CD4-positive, alpha-beta memory T cell (primary cell): ENCODE data around the gene SMURF1. TPM values are rescaled to one million over a fixed set of nuclear protein-coding genes. Genes with fewer than 3 reads are reported as not detected.

Source experiments
- CTCF ChIA-PET: fragments of 350-600 bp; sonication (Branson Sonifier 250); formaldehyde crosslinking; loops from one replicate; lab custom pipeline; 2021; ENCODE audit warnings: inconsistent platforms; ENCODE audit not compliant: partially characterized antibody; lab: Charles Lee
- POLR2A ChIA-PET: fragments of 350-600 bp; sonication (Branson Sonifier 250); formaldehyde crosslinking; loops from one replicate; lab custom pipeline; 2021; ENCODE audit not compliant: partially characterized antibody; lab: Charles Lee
- DNase-seq, 5 donors: peaks; one replicate each; pipeline versions ENCODE4 v3.0.0 to v3.0.0-alpha.2; 2020 to 2022; ENCODE audit warnings: mixed read lengths in 1 of 5
- H3K27ac ChIP-seq: one replicate; pipeline ENCODE4 v1.7.0; 2013; ENCODE audit warnings: low read depth, low read length
- H3K27me3 ChIP-seq: 2 replicates; pipeline ENCODE4 v1.7.0; 2013; ENCODE audit warnings: mild to moderate bottlenecking, low read length, moderate library complexity; ENCODE audit not compliant: insufficient read depth
- H3K36me3 ChIP-seq: 2 replicates; pipeline ENCODE4 v1.7.0; 2013; ENCODE audit warnings: mild to moderate bottlenecking, low read length, moderate library complexity; ENCODE audit not compliant: insufficient read depth
- H3K4me1 ChIP-seq: 2 replicates; pipeline ENCODE4 v1.7.0; 2013; ENCODE audit warnings: mild to moderate bottlenecking, low read length, moderate library complexity; ENCODE audit not compliant: insufficient read depth
- H3K4me3 ChIP-seq, 2 donors: one replicate each; pipeline ENCODE4 v1.7.0; 2013; ENCODE audit warnings: low read length in 2 of 2, mild to moderate bottlenecking in 1 of 2
- H3K9me3 ChIP-seq, 2 donors: one replicate each; pipeline ENCODE4 v1.7.0; 2013; ENCODE audit warnings: low read length in 2 of 2, control low read depth in 1 of 2; ENCODE audit not compliant: control insufficient read depth in 1 of 2
- H3K27ac Mint-ChIP-seq, 7 donors: one replicate each; pipeline ENCODE4 v1.8.0; 2020 to 2021; ENCODE audit warnings: mixed read lengths in 7 of 7, mild to moderate bottlenecking in 6 of 7, inconsistent platforms in 3 of 7, moderate library complexity in 3 of 7
- H3K27me3 Mint-ChIP-seq, 2 donors: one replicate each; pipeline ENCODE4 v1.8.0; 2020 to 2021; ENCODE audit warnings: mixed read lengths in 2 of 2
- H3K36me3 Mint-ChIP-seq, 2 donors: one replicate each; pipeline ENCODE4 v1.8.0; 2020 to 2021; ENCODE audit warnings: mixed read lengths in 2 of 2, inconsistent platforms in 1 of 2, mild to moderate bottlenecking in 1 of 2
- H3K4me1 Mint-ChIP-seq, 4 donors: one replicate each; pipeline ENCODE4 v1.8.0; 2020 to 2021; ENCODE audit warnings: mixed read lengths in 4 of 4, mild to moderate bottlenecking in 1 of 4
- H3K4me3 Mint-ChIP-seq, 8 donors: one replicate each; pipeline ENCODE4 v1.8.0; 2020 to 2021; ENCODE audit warnings: mixed read lengths in 8 of 8, mild to moderate bottlenecking in 7 of 8, moderate library complexity in 6 of 8, inconsistent platforms in 3 of 8
- H3K9me3 Mint-ChIP-seq, 8 donors: one replicate each; pipeline ENCODE4 v1.8.0; 2020 to 2021; ENCODE audit warnings: mixed read lengths in 8 of 8, mild to moderate bottlenecking in 5 of 8, inconsistent platforms in 3 of 8, moderate library complexity in 1 of 8
- intact Hi-C: fragments of 100-400 bp; cut with micrococcal nuclease; formaldehyde crosslinking; loops from one replicate; pipeline ENCODE4 v1.15.1; 2023
- polyA plus RNA-seq, 2 donors: library from polyadenylated mRNA; unstranded; fragments of 300-500 nt; fragmentation: Illumina TruSeq; gene quantifications; one replicate each; pipeline ENCODE4 v1.2.3, GENCODE V29; 2021
- total RNA-seq, 2 experiments: library from RNA; stranded (reverse); gene quantifications; one replicate each; pipeline ENCODE4 v1.2.3, GENCODE V29; 2021

Gene SMURF1
- total and polyA plus RNA-seq, 4 experiments from 2014 or later = 0.88 to 23.2 (median 12.9) TPM

GRCh38 chr7:99112097-99112496 is 31.8 kb downstream of the SMURF1 start:
- Histone ChIP-seq H3K36me3 (no peaks in the 10 kb centered on the region), H3K4me3 (no peak overlapping the region), H3K27ac (no peak overlapping the region), H3K9me3 (no peaks in the 10 kb centered on the region), H3K27me3 (no peaks in the 10 kb centered on the region), H3K4me1 (peaks cover 36% of the 10 kb centered on the region)
- Mint-ChIP-seq H3K36me3 (peaks cover 18 to 24% of the 10 kb centered on the region in 2 donors), H3K27me3 (no peaks in the 10 kb centered on the region), H3K27ac (peak overlapping the region in 4 of 7 donors; percentile 4 to 68 (median 19)), H3K4me1 (peaks cover 50 to 78% (median 59%) of the 10 kb centered on the region in 4 donors), H3K9me3 (peaks cover 0 to 6% (median 3%) of the 10 kb centered on the region in 8 donors), H3K4me3 (peak overlapping the region in 3 of 8 donors; percentile 7 to 48 (median 21))
- POLR2A ChIA-PET = interaction anchor here (0.9 kb wide), 1 partner anchor 17 kb away, joined by 3 read pairs; no protein-coding TSS in a partner anchor
- intact Hi-C loops = no loop called here
- CTCF ChIA-PET = interaction anchor here (1.0 to 1.4 kb wide), 3 partner anchors 9 to 20 kb away, joined by 3 to 4 read pairs (median 3); no protein-coding TSS in a partner anchor
- DNase-seq = no peak

- ChIA-PET POLR2A (interaction anchor here (0.6 kb wide), 1 partner anchor 784 kb away, joined by 3 read pairs; no protein-coding TSS in a partner anchor), CTCF (interaction anchor here (1.0 to 1.4 kb wide), 3 partner anchors 9 to 19 kb away, joined by 3 to 4 read pairs (median 3); no protein-coding TSS in a partner anchor)
- peaks cover 0 to 5% (median 2%) of the 10 kb centered on the region in 8 donors for H3K9me3 Mint-ChIP-seq
- H3K36me3 Mint-ChIP-seq = peaks cover 16 to 22% of the 10 kb centered on the region in 2 donors
- no peak overlapping the region for H3K27ac ChIP-seq
- no peak overlapping the region for H3K4me3 ChIP-seq
- peaks cover 52 to 81% (median 59%) of the 10 kb centered on the region in 4 donors for H3K4me1 Mint-ChIP-seq
- peak overlapping the region in 3 of 7 donors; percentile 4 to 31 (median 10) for H3K27ac Mint-ChIP-seq
- H3K9me3 ChIP-seq = no peaks in the 10 kb centered on the region
- no peaks in the 10 kb centered on the region for H3K36me3 ChIP-seq
- H3K4me3 Mint-ChIP-seq = peak overlapping the region in 2 of 8 donors; percentile 17 to 20
- peaks cover 36% of the 10 kb centered on the region for H3K4me1 ChIP-seq
- intact Hi-C loops = no loop called here
- no peaks in the 10 kb centered on the region for H3K27me3 ChIP-seq
- DNase-seq = no peak
- no peaks in the 10 kb centered on the region for H3K27me3 Mint-ChIP-seq
These were observed 32.3 kb downstream of the SMURF1 start for GRCh38 chr7:99111591-99111990.

- H3K27me3 Mint-ChIP-seq = no peaks in the 10 kb centered on the region
- CTCF ChIA-PET = no interaction called here
These were observed 34.5 kb downstream of the SMURF1 start for GRCh38 chr7:99109108-99110051.

GRCh38 chr7:99108613-99109012 is 35.3 kb downstream of the SMURF1 start:
- Mint-ChIP-seq H3K27me3 (no peaks in the 10 kb centered on the region), H3K4me1 (peaks cover 54 to 82% (median 65%) of the 10 kb centered on the region in 4 donors), H3K4me3 (no peak overlapping the region), H3K9me3 (no peaks in the 10 kb centered on the region), H3K27ac (no peak overlapping the region), H3K36me3 (peaks cover 6 to 13% of the 10 kb centered on the region in 2 donors)
- H3K9me3 ChIP-seq = no peaks in the 10 kb centered on the region
- ChIA-PET CTCF (no interaction called here), POLR2A (no interaction called here)
- H3K4me3 ChIP-seq = no peak overlapping the region
- H3K27me3 ChIP-seq = no peaks in the 10 kb centered on the region
- intact Hi-C loops = no loop called here
- peaks cover 36% of the 10 kb centered on the region for H3K4me1 ChIP-seq
- H3K36me3 ChIP-seq = no peaks in the 10 kb centered on the region
- no peak overlapping the region for H3K27ac ChIP-seq
- DNase-seq = no peak

More at GRCh38 chr7:99109108-99110051, 34.5 kb downstream of the SMURF1 start:
- H3K27ac ChIP-seq = no peak overlapping the region
- Mint-ChIP-seq H3K9me3 (peaks cover 0 to 2% (median 0%) of the 10 kb centered on the region in 8 donors), H3K4me3 (peak overlapping the region in 2 of 8 donors; percentile 41 to 45), H3K27ac (peak overlapping the region in 2 of 7 donors; percentile 8 to 80), H3K4me1 (peaks cover 52 to 77% (median 61%) of the 10 kb centered on the region in 4 donors), H3K36me3 (peaks cover 9 to 14% of the 10 kb centered on the region in 2 donors)
- peaks cover 36% of the 10 kb centered on the region for H3K4me1 ChIP-seq
- no peak for DNase-seq
- H3K27me3 ChIP-seq = no peaks in the 10 kb centered on the region
- H3K4me3 ChIP-seq = no peak overlapping the region
- H3K9me3 ChIP-seq = no peaks in the 10 kb centered on the region
- no peaks in the 10 kb centered on the region for H3K36me3 ChIP-seq
- POLR2A ChIA-PET = no interaction called here
- intact Hi-C loops = no loop called here

- Mint-ChIP-seq H3K27ac (no peak overlapping the region), H3K27me3 (no peaks in the 10 kb centered on the region), H3K4me3 (no peak overlapping the region), H3K9me3 (no peaks in the 10 kb centered on the region), H3K4me1 (peaks cover 51 to 77% (median 63%) of the 10 kb centered on the region in 4 donors), H3K36me3 (peaks cover 0 to 5% of the 10 kb centered on the region in 2 donors)
- no peak overlapping the region for H3K4me3 ChIP-seq
- H3K36me3 ChIP-seq = no peaks in the 10 kb centered on the region
- DNase-seq = no peak
- no peaks in the 10 kb centered on the region for H3K9me3 ChIP-seq
- ChIA-PET CTCF (no interaction called here), POLR2A (no interaction called here)
- intact Hi-C loops = no loop called here
- H3K27ac ChIP-seq = no peak overlapping the region
- H3K27me3 ChIP-seq = no peaks in the 10 kb centered on the region
- peaks cover 26% of the 10 kb centered on the region for H3K4me1 ChIP-seq
These were observed 37.1 kb downstream of the SMURF1 start for GRCh38 chr7:99106821-99107241.

- Mint-ChIP-seq H3K9me3 (peaks cover 0 to 2% (median 0%) of the 10 kb centered on the region in 8 donors), H3K4me1 (peaks cover 47 to 73% (median 59%) of the 10 kb centered on the region in 4 donors), H3K27ac (no peak overlapping the region), H3K27me3 (no peaks in the 10 kb centered on the region), H3K4me3 (no peak overlapping the region), H3K36me3 (peaks cover 0 to 3% of the 10 kb centered on the region in 2 donors)
- H3K27me3 ChIP-seq = no peaks in the 10 kb centered on the region
- H3K4me3 ChIP-seq = no peak overlapping the region
- intact Hi-C loops = no loop called here
- peaks cover 23% of the 10 kb centered on the region for H3K4me1 ChIP-seq
- no peaks in the 10 kb centered on the region for H3K36me3 ChIP-seq
- no peak overlapping the region for H3K27ac ChIP-seq
- ChIA-PET POLR2A (no interaction called here), CTCF (no interaction called here)
- no peak for DNase-seq
- H3K9me3 ChIP-seq = no peaks in the 10 kb centered on the region
These were observed 37.5 kb downstream of the SMURF1 start for GRCh38 chr7:99106411-99106810.

GRCh38 chr7:99105756-99106155 is 38.2 kb downstream of the SMURF1 start:
- Mint-ChIP-seq H3K4me1 (peaks cover 46 to 70% (median 57%) of the 10 kb centered on the region in 4 donors), H3K27me3 (no peaks in the 10 kb centered on the region), H3K9me3 (peaks cover 0 to 2% (median 0%) of the 10 kb centered on the region in 8 donors), H3K4me3 (no peak overlapping the region), H3K36me3 (peaks cover 3 to 4% of the 10 kb centered on the region in 2 donors), H3K27ac (no peak overlapping the region)
- Histone ChIP-seq H3K27ac (no peak overlapping the region), H3K4me1 (peaks cover 22% of the 10 kb centered on the region), H3K9me3 (no peaks in the 10 kb centered on the region), H3K36me3 (no peaks in the 10 kb centered on the region), H3K4me3 (no peak overlapping the region), H3K27me3 (no peaks in the 10 kb centered on the region)
- no peak for DNase-seq
- ChIA-PET CTCF (no interaction called here), POLR2A (no interaction called here)
- intact Hi-C loops = no loop called here
